Fibroblast of lung (primary cell): ENCODE results near the gene GJA10.

ENCODE experiments used
- CTCF ChIP-seq, 2 donors: IDR thresholded peaks in 1 of 2; conservative IDR thresholded peaks in 1 of 2; 1 replicate in 1 of 2; 2 replicates in 1 of 2; pipeline ENCODE4 v1.5.1; 2011 to 2012; ENCODE audit warnings: low read length in 2 of 2, control low read depth in 1 of 2, inconsistent platforms in 1 of 2, low read depth in 1 of 2, mild to moderate bottlenecking in 1 of 2
- EZH2 ChIP-seq: IDR thresholded peaks from 2 replicates; pipeline ENCODE4 v1.5.1; 2012; ENCODE audit warnings: low read length, control low read depth, mild to moderate bottlenecking; ENCODE audit errors: missing control alignments

- TF ChIP-seq CTCF (conservative IDR thresholded peaks at IDR 0.05 in 1 of 2, IDR thresholded peaks at IDR 0.05 in 1 of 2; ENCODE audit: low read depth in 1 of 2, low read length in 2 of 2) (no peak), EZH2 (no peak)
Observed at GRCh38 chr6:89942601-89943000, 48.3 kb downstream of the GJA10 start.
